GM12892 (cell line): ENCODE results near the gene CDH11.

ENCODE experiments used
- DNase-seq: peaks from one replicate; pipeline ENCODE4 v3.0.0; 2011; ENCODE audit not compliant: insufficient read length
- FAIRE-seq: peaks from 2 replicates; lab custom pipeline; 2011; peaks lifted over from hg19 to GRCh38; lab: Jason Lieb, UNC
- POLR2A ChIP-seq: IDR thresholded peaks from 2 replicates; pipeline ENCODE4 v1.6.1; 2011; ENCODE audit warnings: low read depth, low read length, control low read depth
- POLR2AphosphoS5 ChIP-seq: IDR thresholded peaks from 2 replicates; pipeline ENCODE4 v1.6.1; 2011; ENCODE audit warnings: low read depth, low read length, control low read depth
- TAF1 ChIP-seq: IDR thresholded peaks from 2 replicates; pipeline ENCODE4 v1.6.1; 2011; ENCODE audit warnings: low read depth, mild to moderate bottlenecking, control low read depth, low read length, borderline replicate concordance

CDH11 gene

GRCh38 chr16:64925166-64925565 lies 196.7 kb downstream of the CDH11 start:
- TF ChIP-seq POLR2A = no peak
- TF ChIP-seq POLR2AphosphoS5 = no peak
- no peak for TF ChIP-seq TAF1
- FAIRE-seq (no peak), DNase-seq (no peak)

GRCh38 chr16:64924086-64924485 lies 197.8 kb downstream of the CDH11 start:
- no peak for FAIRE-seq
- no peak for TF ChIP-seq POLR2AphosphoS5
- TF ChIP-seq TAF1 = no peak
- no peak for TF ChIP-seq POLR2A
- no peak for DNase-seq

GRCh38 chr16:64919929-64920607 lies 201.8 kb downstream of the CDH11 start:
- no peak for DNase-seq
- no peak for TF ChIP-seq TAF1
- TF ChIP-seq POLR2A = no peak
- TF ChIP-seq POLR2AphosphoS5 = no peak
- FAIRE-seq = no peak

DNA sequence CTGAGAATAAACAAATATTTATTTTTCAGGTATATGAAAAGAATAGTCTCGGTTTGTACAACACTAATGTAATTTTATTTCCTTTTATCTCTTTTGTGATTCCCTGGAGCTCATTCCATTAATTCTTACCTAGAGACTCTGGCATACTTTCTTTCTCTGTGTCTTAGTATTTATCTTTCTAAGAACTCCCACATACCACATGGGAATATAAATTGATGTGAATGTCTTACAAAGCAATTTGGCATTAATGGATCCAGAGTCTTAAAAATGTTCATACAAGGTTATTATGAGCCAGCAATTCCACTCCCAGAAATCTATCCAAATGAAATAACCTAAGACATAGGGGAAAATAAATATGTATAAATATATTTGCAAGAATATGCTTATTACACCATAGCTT lies 202.7 kb downstream of the CDH11 start:
- no peak for TF ChIP-seq POLR2AphosphoS5
- TF ChIP-seq POLR2A = no peak
- TF ChIP-seq TAF1 = no peak

GRCh38 chr16:64916051-64916450 lies 205.8 kb downstream of the CDH11 start:
- TF ChIP-seq TAF1 (no peak), POLR2A (no peak), POLR2AphosphoS5 (no peak)

More for the DNA sequence above, 202.7 kb downstream of the CDH11 start:
- DNase-seq (no peak), FAIRE-seq (no peak)

DNA sequence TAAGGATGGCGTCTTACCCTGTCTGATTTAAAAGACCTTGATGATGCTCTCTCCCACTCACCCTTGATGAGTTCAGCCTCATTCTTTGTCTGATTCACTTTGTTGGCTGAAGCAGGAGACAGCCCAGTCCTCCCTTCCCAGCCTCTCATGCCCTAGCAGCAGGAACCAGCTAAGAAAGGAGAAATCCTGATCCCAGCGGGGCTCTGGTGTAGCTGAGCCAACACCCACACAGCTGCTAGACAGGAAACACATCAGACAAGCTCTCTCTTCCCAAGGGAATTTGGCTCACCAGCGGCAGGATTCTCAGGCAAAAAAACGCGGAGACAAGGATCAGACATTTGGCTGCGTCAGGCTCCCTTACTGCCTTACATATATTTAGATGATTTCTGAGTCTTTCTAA lies 211.5 kb downstream of the CDH11 start:
- no peak for DNase-seq
- no peak for TF ChIP-seq POLR2AphosphoS5
- TF ChIP-seq POLR2A = no peak
- TF ChIP-seq TAF1 = no peak
- FAIRE-seq = no peak

More at GRCh38 chr16:64916051-64916450, 205.8 kb downstream of the CDH11 start:
- DNase-seq = no peak
- no peak for FAIRE-seq

DNA sequence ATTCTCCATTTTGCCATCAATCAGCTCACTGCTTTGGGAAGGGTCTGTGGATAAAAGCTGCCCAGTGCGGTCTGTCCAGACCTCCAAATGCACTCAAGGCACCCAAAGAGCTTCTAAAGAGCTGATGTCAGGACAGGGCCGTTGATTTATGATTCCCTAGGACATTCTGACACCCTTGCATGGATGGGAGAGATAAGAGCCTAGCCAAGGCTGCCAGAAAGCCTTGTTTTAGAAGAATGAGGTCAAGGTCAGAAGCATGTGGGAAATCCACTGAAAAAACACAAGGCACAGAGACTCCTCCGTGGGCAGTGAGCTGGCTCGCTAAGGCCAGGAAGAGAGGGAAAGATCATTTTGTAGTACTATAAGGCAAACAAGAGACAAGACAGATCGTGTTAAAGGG lies 214.0 kb downstream of the CDH11 start:
- no peak for FAIRE-seq
- DNase-seq = no peak
- TF ChIP-seq POLR2AphosphoS5 (no peak), TAF1 (no peak), POLR2A (no peak)

DNA sequence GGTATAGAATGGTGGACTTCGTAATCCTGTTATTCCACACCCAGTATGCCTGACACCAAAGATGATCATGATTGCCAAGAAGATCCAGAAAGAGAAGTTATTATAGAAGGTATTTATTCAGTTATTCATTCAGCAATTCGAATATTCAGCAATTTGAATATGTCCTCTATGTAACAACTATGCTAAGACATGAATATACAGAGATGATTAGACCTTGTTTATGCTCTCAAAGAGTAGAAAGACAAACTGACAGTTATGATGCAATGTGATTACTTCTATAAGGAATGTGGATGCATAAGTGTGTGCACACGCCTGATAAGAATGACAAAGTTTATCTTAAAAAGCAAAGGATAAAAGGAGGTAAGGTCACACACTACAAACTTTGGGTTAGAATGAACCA lies 218.1 kb downstream of the CDH11 start:
- FAIRE-seq = no peak
- TF ChIP-seq POLR2AphosphoS5 = no peak
- no peak for TF ChIP-seq TAF1
- no peak for TF ChIP-seq POLR2A
- no peak for DNase-seq

DNA sequence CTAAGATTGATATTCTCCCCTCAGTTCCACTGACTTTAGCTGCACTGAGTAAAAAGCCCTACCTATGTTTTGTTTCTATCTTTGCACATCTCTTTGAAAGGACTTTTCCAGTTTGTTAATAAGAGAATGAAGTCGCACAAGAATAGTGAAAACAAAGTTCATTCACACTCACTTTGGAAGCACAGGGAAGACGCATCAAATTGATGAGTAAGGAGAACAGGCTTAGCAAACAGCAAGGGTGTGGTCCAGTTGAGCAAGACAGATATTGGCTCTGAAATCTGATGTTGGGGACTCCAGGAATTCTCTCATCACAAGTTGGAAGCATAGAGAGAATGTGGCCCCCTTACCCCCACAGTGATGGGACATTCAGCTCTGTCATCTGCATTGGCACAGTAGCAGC lies 221.3 kb downstream of the CDH11 start:
- no peak for FAIRE-seq
- TF ChIP-seq POLR2A (no peak), POLR2AphosphoS5 (no peak), TAF1 (no peak)
- DNase-seq = no peak

GRCh38 chr16:64900019-64900418 lies 221.8 kb downstream of the CDH11 start:
- no peak for FAIRE-seq
- TF ChIP-seq POLR2AphosphoS5 = no peak
- TF ChIP-seq TAF1 = no peak
- TF ChIP-seq POLR2A = no peak
- no peak for DNase-seq

DNA sequence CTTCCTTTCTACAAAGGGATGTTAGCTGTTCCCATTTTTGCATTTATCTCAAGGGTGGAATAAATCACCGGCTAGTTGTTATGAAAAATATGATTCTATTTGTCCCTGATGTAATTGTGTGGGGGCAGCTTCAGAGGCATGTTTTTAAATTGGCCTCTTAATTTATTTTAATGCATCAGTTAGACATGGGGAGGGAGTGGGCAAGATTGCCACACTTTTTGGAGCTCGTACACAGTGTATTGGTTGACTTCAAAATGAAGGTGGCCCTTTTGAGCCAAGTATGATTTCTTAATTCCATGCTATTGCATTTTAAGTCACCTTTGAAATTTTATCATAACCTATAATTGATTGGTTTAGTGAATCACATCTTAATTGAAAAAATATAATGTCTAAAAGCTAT lies 223.7 kb downstream of the CDH11 start:
- TF ChIP-seq POLR2AphosphoS5 (no peak), POLR2A (no peak), TAF1 (no peak)
- FAIRE-seq = no peak

More for the DNA sequence above, 223.7 kb downstream of the CDH11 start:
- DNase-seq = no peak
